Neural progenitor cell (in vitro differentiated cells): ENCODE measurements around the gene ZBED4. TPM values are rescaled to one million over a fixed set of nuclear protein-coding genes. Genes with fewer than 3 reads are reported as not detected.

Source experiments
- DNase-seq: peaks from one replicate; pipeline ENCODE4 v3.0.0-alpha.2; 2016; ENCODE audit warnings: low spot score
- H2AFZ ChIP-seq: fragments of 200-600 bp; sonication (generic); replicated peaks from 2 replicates; pipeline ENCODE4 v1.6.1; 2016; ENCODE audit warnings: antibody characterized with exemption
- H3F3A ChIP-seq: fragments of 200-600 bp; sonication (generic); 2 replicates; pipeline ENCODE4 v1.6.1; 2016; ENCODE audit warnings: antibody characterized with exemption, low read depth
- H3K27ac ChIP-seq: fragments of 200-600 bp; sonication (generic); 2 replicates; pipeline ENCODE4 v1.5.1; 2016; ENCODE audit warnings: mild to moderate bottlenecking
- H3K27me3 ChIP-seq: fragments of 200-600 bp; sonication (generic); 2 replicates; pipeline ENCODE4 v1.6.1; 2016; ENCODE audit warnings: mild to moderate bottlenecking, moderate library complexity
- H3K36me3 ChIP-seq: fragments of 200-600 bp; sonication (generic); 2 replicates; pipeline ENCODE4 v1.5.1; 2016
- H3K4me1 ChIP-seq: fragments of 200-600 bp; sonication (generic); 2 replicates; pipeline ENCODE4 v1.6.1; 2016; ENCODE audit warnings: mixed run types
- H3K4me2 ChIP-seq: fragments of 200-600 bp; sonication (generic); 2 replicates; pipeline ENCODE4 v1.6.1; 2016
- H3K4me3 ChIP-seq: fragments of 200-600 bp; sonication (generic); 2 replicates; pipeline ENCODE4 v1.5.1; 2016
- H3K79me2 ChIP-seq: fragments of 200-600 bp; sonication (generic); 2 replicates; pipeline ENCODE4 v1.6.1; 2016; ENCODE audit warnings: low read depth
- H3K9ac ChIP-seq: fragments of 200-600 bp; sonication (generic); 2 replicates; pipeline ENCODE4 v1.6.1; 2016
- H3K9me3 ChIP-seq: fragments of 200-600 bp; sonication (generic); 2 replicates; pipeline ENCODE4 v1.5.1; 2016; ENCODE audit warnings: low read depth
- H4K20me1 ChIP-seq: fragments of 200-600 bp; sonication (generic); 2 replicates; pipeline ENCODE4 v1.6.1; 2016; ENCODE audit warnings: low read depth
- H3K27ac Mint-ChIP-seq: 3 replicates; pipeline ENCODE4 v1.8.0; 2021; ENCODE audit warnings: mixed read lengths
- H3K27me3 Mint-ChIP-seq: 2 replicates; pipeline ENCODE4 v1.8.0; 2022; ENCODE audit warnings: low read depth, mild to moderate bottlenecking, inconsistent platforms, moderate library complexity, mixed read lengths; ENCODE audit not compliant: insufficient read depth
- H3K36me3 Mint-ChIP-seq: 3 replicates; pipeline ENCODE4 v1.8.0; 2021; ENCODE audit warnings: mixed read lengths
- H3K4me1 Mint-ChIP-seq: 3 replicates; pipeline ENCODE4 v1.8.0; 2021; ENCODE audit warnings: mixed read lengths
- H3K4me3 Mint-ChIP-seq: 3 replicates; pipeline ENCODE4 v1.8.0; 2021; ENCODE audit warnings: mild to moderate bottlenecking, moderate library complexity, mixed read lengths
- H3K9me3 Mint-ChIP-seq: 3 replicates; pipeline ENCODE4 v1.8.0; 2020; ENCODE audit warnings: mixed read lengths
- CTCF ChIP-seq: fragments of 200-600 bp; sonication (generic); IDR thresholded peaks from 2 replicates; pipeline ENCODE4 v1.5.1; 2017; ENCODE audit warnings: antibody characterized with exemption, mild to moderate bottlenecking
- EZH2 ChIP-seq: fragments of 200-600 bp; sonication (generic); IDR thresholded peaks from 2 replicates; pipeline ENCODE4 v1.6.1; 2017; ENCODE audit warnings: antibody characterized with exemption, mild to moderate bottlenecking, moderate library complexity
- EZH2phosphoT487 ChIP-seq: fragments of 200-600 bp; sonication (generic); IDR thresholded peaks from 2 replicates; pipeline ENCODE4 v1.6.1; 2017; ENCODE audit warnings: antibody characterized with exemption
- total RNA-seq: library from RNA; depleted of rRNA; stranded (reverse); fragments of >200 nt; gene quantifications from 2 replicates; pipeline ENCODE4 v1.2.3, GENCODE V29; 2015; ENCODE audit warnings: low replicate concordance

Gene ZBED4
- total RNA-seq, 1 donor from 2014 or later, result 23.1 TPM

GRCh38 chr22:49918911-49919881 lies 65.6 kb downstream of the ZBED4 start:
- Histone ChIP-seq H3K4me3 (peak overlapping the region; percentile 84), H3K4me2 (peak overlapping the region; percentile 99), H4K20me1 (peaks cover 16% of the 10 kb centered on the region), H3K4me1 (no peaks in the 10 kb centered on the region), H3K9ac (peak overlapping the region; percentile 66), H3K27me3 (peaks cover 8% of the 10 kb centered on the region), H3K36me3 (no peaks in the 10 kb centered on the region), H3K9me3 (no peaks in the 10 kb centered on the region), H3K79me2 (peaks cover 11% of the 10 kb centered on the region), H2AFZ (peak overlapping the region; percentile 70), H3F3A (peaks cover 11% of the 10 kb centered on the region), H3K27ac (no peak overlapping the region)
- TF ChIP-seq CTCF, result no peak
- no peak for TF ChIP-seq EZH2phosphoT487
- TF ChIP-seq EZH2, result no peak
- no peak for DNase-seq
- Mint-ChIP-seq H3K4me1 (peaks cover 14% of the 10 kb centered on the region), H3K27ac (no peak overlapping the region), H3K27me3 (peaks cover 6% of the 10 kb centered on the region), H3K4me3 (peak overlapping the region; percentile 83), H3K36me3 (peaks cover 2% of the 10 kb centered on the region), H3K9me3 (no peaks in the 10 kb centered on the region)

- peaks cover 11% of the 10 kb centered on the region for H3F3A ChIP-seq
- Mint-ChIP-seq H3K27ac (no peak overlapping the region), H3K9me3 (no peaks in the 10 kb centered on the region), H3K36me3 (peaks cover 4% of the 10 kb centered on the region), H3K27me3 (peaks cover 6% of the 10 kb centered on the region), H3K4me3 (peak overlapping the region; percentile 67), H3K4me1 (peaks cover 17% of the 10 kb centered on the region)
- no peak for TF ChIP-seq EZH2phosphoT487
- TF ChIP-seq CTCF, result no peak
- TF ChIP-seq EZH2, result no peak
- H3K4me1 ChIP-seq, result no peaks in the 10 kb centered on the region
- peaks cover 2% of the 10 kb centered on the region for H4K20me1 ChIP-seq
- H3K4me3 ChIP-seq, result no peak overlapping the region
- no peak overlapping the region for H3K9ac ChIP-seq
- no peak overlapping the region for H3K4me2 ChIP-seq
- peaks cover 11% of the 10 kb centered on the region for H3K79me2 ChIP-seq
- no peak overlapping the region for H3K27ac ChIP-seq
- no peaks in the 10 kb centered on the region for H3K36me3 ChIP-seq
- H2AFZ ChIP-seq, result no peak overlapping the region
- peaks cover 8% of the 10 kb centered on the region for H3K27me3 ChIP-seq
- H3K9me3 ChIP-seq, result no peaks in the 10 kb centered on the region
- DNase-seq, result no peak
These were observed 67.2 kb downstream of the ZBED4 start for GRCh38 chr22:49920859-49921258.

GRCh38 chr22:49921508-49922278 lies 68.0 kb downstream of the ZBED4 start:
- DNase-seq, result no peak
- Histone ChIP-seq H2AFZ (no peak overlapping the region), H4K20me1 (no peaks in the 10 kb centered on the region), H3K4me1 (no peaks in the 10 kb centered on the region), H3K79me2 (peaks cover 6% of the 10 kb centered on the region), H3K4me3 (no peak overlapping the region), H3K9me3 (no peaks in the 10 kb centered on the region), H3K9ac (no peak overlapping the region), H3K27me3 (peaks cover 8% of the 10 kb centered on the region), H3K27ac (no peak overlapping the region), H3F3A (peaks cover 11% of the 10 kb centered on the region), H3K4me2 (no peak overlapping the region), H3K36me3 (no peaks in the 10 kb centered on the region)
- Mint-ChIP-seq H3K4me1 (peaks cover 21% of the 10 kb centered on the region), H3K36me3 (peaks cover 4% of the 10 kb centered on the region), H3K4me3 (no peak overlapping the region), H3K27ac (no peak overlapping the region), H3K9me3 (no peaks in the 10 kb centered on the region), H3K27me3 (peaks cover 6% of the 10 kb centered on the region)
- TF ChIP-seq EZH2phosphoT487 (no peak), CTCF (no peak), EZH2 (no peak)
